SJSA1 (cell line): ENCODE data around the gene CLDN6. TPM values are rescaled to one million over a fixed set of nuclear protein-coding genes. Genes with fewer than 3 reads are reported as not detected.

Experiments used
- DNase-seq, 2 experiments: peaks; one replicate each; pipeline ENCODE4 v3.0.0-alpha.2; 2015 to 2020; ENCODE audit warnings: low spot score in 2 of 2, low read depth in 1 of 2
- H3K27ac ChIP-seq: fragments of 250-450 bp; sonication (Bioruptor Pico); 2 replicates; pipeline ENCODE4 v1.5.1; 2020; ENCODE audit warnings: mild to moderate bottlenecking, moderate library complexity
- H3K27me3 ChIP-seq: fragments of 250-450 bp; sonication (Bioruptor Pico); replicated peaks from 2 replicates; pipeline ENCODE4 v1.5.1; 2020; ENCODE audit warnings: mild to moderate bottlenecking, moderate library complexity
- H3K36me3 ChIP-seq: fragments of 250-450 bp; sonication (Bioruptor Pico); 2 replicates; pipeline ENCODE4 v1.5.1; 2020; ENCODE audit warnings: mild to moderate bottlenecking
- H3K4me1 ChIP-seq: fragments of 250-450 bp; sonication (Bioruptor Pico); replicated peaks from 2 replicates; pipeline ENCODE4 v1.6.1; 2021; ENCODE audit warnings: mild to moderate bottlenecking
- H3K4me3 ChIP-seq: fragments of 250-450 bp; sonication (Bioruptor Pico); 2 replicates; pipeline ENCODE4 v1.5.1; 2020; ENCODE audit warnings: mild to moderate bottlenecking
- H3K9me3 ChIP-seq: fragments of 250-450 bp; sonication (Bioruptor Pico); replicated peaks from 2 replicates; pipeline ENCODE4 v1.5.1; 2020; ENCODE audit warnings: mild to moderate bottlenecking
- total RNA-seq: library from RNA; depleted of rRNA; stranded (reverse); fragments of >200 nt; shearing (Covaris generic); gene quantifications from 2 replicates; pipeline ENCODE4 v1.2.3, GENCODE V29; 2014

The CLDN6 gene
- total RNA-seq, 1 experiment from 2014 or later: not detected

GRCh38 chr16:3020247-3020603 lies 2.2 kb upstream of the CLDN6 start, which contains the start of gene TNFRSF12A:
TNFRSF12A (plus strand) TSS chr16:3020368; CDS start chr16:3020398, 30 bp downstream.
- Histone ChIP-seq H3K27me3 (no peaks in the 10 kb centered on the region), H3K27ac (peak within 1 kb of the TSS; percentile 99), H3K36me3 (peaks cover 41% of the 10 kb centered on the region), H3K4me1 (peaks cover 27% of the 10 kb centered on the region), H3K9me3 (peaks cover 6% of the 10 kb centered on the region; the same call in 1 of the 2 replicates), H3K4me3 (peak within 1 kb of the TSS; percentile 96)
- peak; percentile 77 to 81 for DNase-seq

- H3K36me3 ChIP-seq: peaks cover 39% of the 10 kb centered on the region
- peak in 1 of 2 experiments; percentile 65 for DNase-seq
- peak overlapping the region; percentile 96 for H3K4me3 ChIP-seq
- no peaks in the 10 kb centered on the region for H3K27me3 ChIP-seq
- H3K4me1 ChIP-seq: peaks cover 27% of the 10 kb centered on the region
- peaks cover 6% of the 10 kb centered on the region; the same call in 1 of the 2 replicates for H3K9me3 ChIP-seq
- no peak overlapping the region for H3K27ac ChIP-seq
Measured at GRCh38 chr16:3019594-3020246, 1.7 kb upstream of the CLDN6 start.

GRCh38 chr16:3017344-3017743 lies 639 bp downstream of the CLDN6 start:
- no peak for DNase-seq
- H3K9me3 ChIP-seq: no peaks in the 10 kb centered on the region
- H3K4me1 ChIP-seq: peaks cover 7% of the 10 kb centered on the region
- H3K27me3 ChIP-seq: peaks cover 22% of the 10 kb centered on the region
- peaks cover 22% of the 10 kb centered on the region for H3K36me3 ChIP-seq
- H3K27ac ChIP-seq: no peak overlapping the region
- H3K4me3 ChIP-seq: no peak overlapping the region

GRCh38 chr16:3015865-3016521 lies 2.0 kb downstream of the CLDN6 start:
- Histone ChIP-seq H3K27me3 (peaks cover 30% of the 10 kb centered on the region), H3K9me3 (no peaks in the 10 kb centered on the region), H3K36me3 (peaks cover 8% of the 10 kb centered on the region), H3K4me1 (peaks cover 3% of the 10 kb centered on the region), H3K4me3 (no peak overlapping the region), H3K27ac (no peak overlapping the region)
- DNase-seq: no peak

- Histone ChIP-seq H3K4me3 (no peak overlapping the region), H3K9me3 (no peaks in the 10 kb centered on the region), H3K27me3 (peaks cover 37% of the 10 kb centered on the region), H3K4me1 (peaks cover 3% of the 10 kb centered on the region), H3K27ac (no peak overlapping the region), H3K36me3 (no peaks in the 10 kb centered on the region)
- DNase-seq: no peak
Measured at GRCh38 chr16:3014971-3015370, 3.0 kb downstream of the CLDN6 start.

- Histone ChIP-seq H3K27me3 (peaks cover 46% of the 10 kb centered on the region), H3K4me3 (no peak overlapping the region), H3K9me3 (no peaks in the 10 kb centered on the region), H3K36me3 (no peaks in the 10 kb centered on the region), H3K27ac (no peak overlapping the region), H3K4me1 (no peaks in the 10 kb centered on the region; the same call in 1 of the 2 replicates)
- DNase-seq: no peak
Measured at GRCh38 chr16:3013998-3014690, 3.8 kb downstream of the CLDN6 start.

- no peaks in the 10 kb centered on the region; the same call in 1 of the 2 replicates for H3K4me1 ChIP-seq
- no peak for DNase-seq
- no peak overlapping the region for H3K4me3 ChIP-seq
- no peaks in the 10 kb centered on the region for H3K36me3 ChIP-seq
- H3K27me3 ChIP-seq: peaks cover 52% of the 10 kb centered on the region
- H3K9me3 ChIP-seq: no peaks in the 10 kb centered on the region
- H3K27ac ChIP-seq: no peak overlapping the region
Measured at GRCh38 chr16:3013491-3013951, 4.5 kb downstream of the CLDN6 start.

GRCh38 chr16:3012828-3013420 lies 5.1 kb downstream of the CLDN6 start, which contains the start of gene CLDN9:
CLDN9 (plus strand) TSS chr16:3012923; CDS start chr16:3013363, 440 bp downstream.
- Histone ChIP-seq H3K27ac (no peak within 1 kb of the TSS), H3K4me1 (no peaks in the 10 kb centered on the region; the same call in 1 of the 2 replicates), H3K36me3 (no peaks in the 10 kb centered on the region), H3K27me3 (peaks cover 58% of the 10 kb centered on the region), H3K4me3 (no peak within 1 kb of the TSS), H3K9me3 (no peaks in the 10 kb centered on the region)
- DNase-seq: no peak

GRCh38 chr16:3012246-3012645 lies 5.7 kb downstream of the CLDN6 start:
- Histone ChIP-seq H3K4me3 (no peak overlapping the region), H3K9me3 (no peaks in the 10 kb centered on the region), H3K27me3 (peaks cover 65% of the 10 kb centered on the region), H3K4me1 (no peaks in the 10 kb centered on the region; the same call in 1 of the 2 replicates), H3K27ac (no peak overlapping the region), H3K36me3 (no peaks in the 10 kb centered on the region)
- no peak for DNase-seq

GRCh38 chr16:3010510-3010909 lies 7.5 kb downstream of the CLDN6 start:
- H3K4me3 ChIP-seq: no peak overlapping the region
- H3K27me3 ChIP-seq: peaks cover 82% of the 10 kb centered on the region
- DNase-seq: no peak
- no peaks in the 10 kb centered on the region for H3K36me3 ChIP-seq
- no peak overlapping the region for H3K27ac ChIP-seq
- H3K9me3 ChIP-seq: no peaks in the 10 kb centered on the region
- no peaks in the 10 kb centered on the region; the same call in 1 of the 2 replicates for H3K4me1 ChIP-seq

GRCh38 chr16:3009568-3010390 lies 8.2 kb downstream of the CLDN6 start:
- no peak overlapping the region for H3K27ac ChIP-seq
- H3K9me3 ChIP-seq: no peaks in the 10 kb centered on the region
- no peak for DNase-seq
- H3K4me1 ChIP-seq: no peaks in the 10 kb centered on the region; the same call in 1 of the 2 replicates
- no peak overlapping the region for H3K4me3 ChIP-seq
- H3K36me3 ChIP-seq: no peaks in the 10 kb centered on the region
- H3K27me3 ChIP-seq: peaks cover 89% of the 10 kb centered on the region

GRCh38 chr16:3008690-3009037 lies 9.3 kb downstream of the CLDN6 start:
- no peaks in the 10 kb centered on the region for H3K36me3 ChIP-seq
- H3K27me3 ChIP-seq: peaks cover 82% of the 10 kb centered on the region
- H3K4me1 ChIP-seq: no peaks in the 10 kb centered on the region; the same call in 1 of the 2 replicates

More at GRCh38 chr16:3008690-3009037, 9.3 kb downstream of the CLDN6 start:
- Histone ChIP-seq H3K4me3 (no peak overlapping the region), H3K27ac (no peak overlapping the region), H3K9me3 (no peaks in the 10 kb centered on the region)
- DNase-seq: no peak
